IPS-15b (cell line): ENCODE measurements around the gene C20orf204.

Experiments used
- H3K27me3 ChIP-seq: one replicate; pipeline ENCODE4 v1.6.1; 2013; ENCODE audit warnings: low read length; ENCODE audit not compliant: control insufficient read depth, insufficient read depth
- H3K36me3 ChIP-seq: one replicate; pipeline ENCODE4 v1.6.1; 2013; ENCODE audit warnings: low read length; ENCODE audit not compliant: control insufficient read depth, insufficient read depth
- H3K4me1 ChIP-seq: one replicate; pipeline ENCODE4 v1.6.1; 2013; ENCODE audit warnings: mild to moderate bottlenecking, low read length; ENCODE audit not compliant: control insufficient read depth, insufficient read depth
- H3K4me3 ChIP-seq: one replicate; pipeline ENCODE4 v1.5.1; 2013; ENCODE audit warnings: low read depth, low read length
- H3K9ac ChIP-seq: one replicate; pipeline ENCODE4 v1.6.1; 2013; ENCODE audit warnings: low read depth, mild to moderate bottlenecking, low read length
- H3K9me3 ChIP-seq: one replicate; pipeline ENCODE4 v1.6.1; 2013; ENCODE audit warnings: mild to moderate bottlenecking, low read length; ENCODE audit not compliant: control insufficient read depth, insufficient read depth

C20orf204 gene

GRCh38 chr20:64015635-64016034 is 20.3 kb upstream of the C20orf204 start:
- H3K4me1 ChIP-seq: no peaks in the 10 kb centered on the region
- no peak overlapping the region for H3K9ac ChIP-seq
- H3K36me3 ChIP-seq: peaks cover 33% of the 10 kb centered on the region
- no peaks in the 10 kb centered on the region for H3K27me3 ChIP-seq
- H3K4me3 ChIP-seq: no peak overlapping the region
- no peaks in the 10 kb centered on the region for H3K9me3 ChIP-seq

DNA sequence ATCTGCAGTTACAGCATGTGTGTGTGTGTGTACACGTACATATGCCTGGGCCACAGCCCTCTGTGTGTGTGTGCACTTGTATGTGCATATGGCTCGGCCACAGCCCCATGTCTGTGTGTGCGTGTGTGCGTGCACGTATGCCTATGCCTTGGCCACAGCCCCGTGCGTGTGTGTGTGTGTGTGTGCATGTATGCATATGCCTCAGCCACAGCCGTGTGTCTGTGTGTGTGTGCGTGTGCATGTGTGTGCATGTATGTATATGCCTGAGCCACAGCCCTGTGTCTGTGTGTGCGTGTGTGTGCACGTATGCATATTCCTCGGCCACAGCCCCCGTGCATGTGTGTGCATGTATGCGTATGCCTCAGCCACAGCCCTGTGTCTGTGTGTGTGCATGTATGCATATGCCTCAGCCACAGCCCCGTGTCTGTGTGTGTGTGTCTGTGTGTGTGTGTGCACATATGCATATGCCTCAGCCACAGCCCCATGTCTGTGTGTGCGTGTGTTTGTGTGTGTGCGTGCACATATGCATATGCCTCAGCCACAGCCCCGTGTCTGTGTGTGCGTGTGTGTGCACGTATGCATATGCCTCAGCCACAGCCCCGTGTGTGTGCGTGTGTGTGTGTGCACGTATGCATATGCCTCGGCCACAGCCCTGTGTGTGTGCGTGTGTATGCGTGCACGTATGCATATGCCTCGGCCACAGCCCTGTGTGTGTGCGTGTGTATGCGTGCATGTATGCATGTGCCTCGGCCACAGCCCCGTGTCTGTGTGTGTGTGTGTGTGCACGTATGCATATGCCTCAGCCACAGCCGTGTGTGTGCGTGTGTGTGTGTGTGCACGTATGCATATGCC is 14.6 kb upstream of the C20orf204 start:
- Histone ChIP-seq H3K9me3 (no peaks in the 10 kb centered on the region), H3K4me1 (no peaks in the 10 kb centered on the region), H3K27me3 (no peaks in the 10 kb centered on the region), H3K9ac (no peak overlapping the region), H3K36me3 (peaks cover 44% of the 10 kb centered on the region), H3K4me3 (no peak overlapping the region)

GRCh38 chr20:64022671-64023360 is 13.2 kb upstream of the C20orf204 start:
- Histone ChIP-seq H3K27me3 (no peaks in the 10 kb centered on the region), H3K4me3 (no peak overlapping the region), H3K4me1 (no peaks in the 10 kb centered on the region), H3K9ac (no peak overlapping the region), H3K9me3 (no peaks in the 10 kb centered on the region), H3K36me3 (peaks cover 53% of the 10 kb centered on the region)

DNA sequence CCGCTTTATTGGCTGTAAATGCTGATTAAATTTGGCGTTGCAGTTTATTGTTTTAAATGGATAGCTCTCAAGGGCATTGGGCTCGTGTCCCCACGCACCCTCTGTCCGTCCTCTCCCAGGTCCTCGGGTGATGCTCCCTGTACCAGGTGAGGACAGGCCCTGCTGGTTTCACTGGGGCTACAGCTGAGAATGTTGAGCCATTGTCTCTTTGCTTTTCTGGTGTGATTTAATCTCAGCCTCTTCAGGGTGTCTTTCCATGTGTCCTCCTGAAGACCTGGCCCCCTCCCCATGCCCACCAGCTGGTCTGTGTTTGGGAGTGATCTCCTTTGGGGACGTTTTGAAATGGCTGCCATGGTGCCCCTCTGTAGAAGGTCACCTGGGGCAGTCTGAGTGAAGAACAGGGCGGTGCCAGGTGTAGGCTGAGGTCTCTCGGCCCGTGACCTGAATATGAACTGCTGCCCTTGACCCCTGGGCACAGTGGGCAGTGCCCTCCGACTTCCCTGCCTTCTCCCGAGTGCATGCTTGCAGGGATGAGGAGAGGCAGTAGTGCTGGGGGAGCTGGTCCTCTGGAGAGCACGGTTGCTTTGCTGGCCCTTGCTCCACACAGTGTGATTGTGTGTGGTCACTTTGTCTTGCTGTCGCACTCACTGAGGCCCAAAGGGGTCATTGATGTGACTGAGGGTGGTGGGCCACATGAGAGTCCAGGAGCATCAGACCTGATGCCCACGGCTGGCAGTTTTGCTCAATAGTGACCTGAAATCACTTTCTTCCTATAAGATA is 12.4 kb upstream of the C20orf204 start:
- H3K9me3 ChIP-seq: no peaks in the 10 kb centered on the region
- H3K4me3 ChIP-seq: no peak overlapping the region
- no peaks in the 10 kb centered on the region for H3K4me1 ChIP-seq
- peaks cover 55% of the 10 kb centered on the region for H3K36me3 ChIP-seq
- no peak overlapping the region for H3K9ac ChIP-seq
- no peaks in the 10 kb centered on the region for H3K27me3 ChIP-seq

DNA sequence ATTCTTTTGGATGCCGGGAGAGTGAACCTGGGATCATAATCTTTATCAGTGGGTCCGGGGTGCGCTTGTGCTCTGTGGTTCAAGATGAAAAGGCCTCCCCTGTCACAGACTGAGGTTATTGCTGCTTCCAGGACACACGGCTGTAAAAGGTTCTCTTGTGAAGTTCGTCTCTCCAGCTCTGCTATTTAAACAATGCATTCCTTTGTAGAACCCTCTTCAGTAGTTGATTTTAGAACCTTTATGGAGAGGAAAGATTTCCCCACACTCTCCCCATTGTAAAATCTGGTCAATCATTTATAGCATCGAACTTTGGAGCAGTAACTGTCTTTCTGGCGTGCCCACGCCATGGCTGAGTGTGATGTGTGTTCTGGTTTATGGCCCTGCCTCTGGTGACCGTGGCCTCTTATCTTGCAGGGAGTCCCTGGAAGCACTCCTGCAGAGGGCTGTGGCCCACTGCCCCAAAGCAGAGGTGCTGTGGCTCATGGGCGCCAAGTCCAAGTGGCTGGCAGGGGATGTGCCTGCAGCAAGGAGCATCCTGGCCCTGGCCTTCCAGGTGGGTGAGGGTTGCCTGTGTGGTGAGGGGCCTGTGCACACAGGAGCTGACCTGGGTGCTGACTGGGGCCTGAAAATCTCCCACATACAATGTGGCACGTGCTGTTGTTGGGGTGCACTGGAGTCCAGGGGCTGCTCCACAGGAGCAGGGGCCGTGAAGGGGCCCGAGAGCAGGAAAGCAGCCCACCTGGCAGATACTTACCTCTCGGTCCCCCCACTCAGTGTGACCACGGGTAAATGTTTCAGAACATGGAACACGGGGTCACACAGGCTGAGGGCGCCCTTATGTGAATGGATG is 11.6 kb upstream of the C20orf204 start:
- no peaks in the 10 kb centered on the region for H3K27me3 ChIP-seq
- H3K4me1 ChIP-seq: no peaks in the 10 kb centered on the region
- H3K9ac ChIP-seq: no peak overlapping the region
- no peak overlapping the region for H3K4me3 ChIP-seq
- no peaks in the 10 kb centered on the region for H3K9me3 ChIP-seq
- peaks cover 55% of the 10 kb centered on the region for H3K36me3 ChIP-seq

DNA sequence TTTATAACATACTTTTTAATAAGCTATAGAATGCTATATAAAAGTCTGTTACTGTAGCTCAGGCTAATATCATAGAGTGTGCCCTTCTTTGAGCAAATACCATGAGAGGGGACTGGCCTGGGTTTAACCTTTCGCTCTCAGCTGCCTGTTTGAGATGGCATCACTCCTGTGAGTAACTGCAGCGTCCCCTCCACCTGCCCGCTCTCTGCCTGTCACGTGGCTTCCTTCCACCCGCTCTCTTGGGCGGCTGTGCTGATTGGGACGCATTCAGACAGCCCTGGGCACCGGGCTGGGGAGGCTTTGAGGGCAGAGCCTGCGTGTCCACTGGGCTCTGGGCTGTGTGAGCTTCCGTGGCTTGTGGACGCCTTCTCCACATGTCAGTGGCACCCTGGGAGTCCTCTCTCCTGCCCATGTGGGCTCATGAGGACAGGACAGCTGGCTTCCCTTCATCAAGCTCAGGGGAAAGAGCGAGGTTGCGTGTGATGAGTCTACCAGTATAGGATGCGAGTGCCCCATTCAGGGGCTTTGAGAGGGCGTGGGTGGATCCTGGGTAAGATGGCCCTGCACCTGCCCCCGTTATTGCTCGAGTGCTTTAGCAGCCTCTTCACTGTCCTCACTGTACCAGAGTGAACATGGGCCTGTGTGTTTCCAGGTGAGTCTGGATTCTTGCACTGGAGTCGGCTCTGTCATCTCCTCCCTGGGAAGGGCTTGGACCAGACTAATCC is 10.7 kb upstream of the C20orf204 start:
- no peaks in the 10 kb centered on the region for H3K27me3 ChIP-seq
- H3K9ac ChIP-seq: no peak overlapping the region
- H3K4me3 ChIP-seq: no peak overlapping the region
- H3K36me3 ChIP-seq: peaks cover 60% of the 10 kb centered on the region
- no peaks in the 10 kb centered on the region for H3K4me1 ChIP-seq
- H3K9me3 ChIP-seq: no peaks in the 10 kb centered on the region

DNA sequence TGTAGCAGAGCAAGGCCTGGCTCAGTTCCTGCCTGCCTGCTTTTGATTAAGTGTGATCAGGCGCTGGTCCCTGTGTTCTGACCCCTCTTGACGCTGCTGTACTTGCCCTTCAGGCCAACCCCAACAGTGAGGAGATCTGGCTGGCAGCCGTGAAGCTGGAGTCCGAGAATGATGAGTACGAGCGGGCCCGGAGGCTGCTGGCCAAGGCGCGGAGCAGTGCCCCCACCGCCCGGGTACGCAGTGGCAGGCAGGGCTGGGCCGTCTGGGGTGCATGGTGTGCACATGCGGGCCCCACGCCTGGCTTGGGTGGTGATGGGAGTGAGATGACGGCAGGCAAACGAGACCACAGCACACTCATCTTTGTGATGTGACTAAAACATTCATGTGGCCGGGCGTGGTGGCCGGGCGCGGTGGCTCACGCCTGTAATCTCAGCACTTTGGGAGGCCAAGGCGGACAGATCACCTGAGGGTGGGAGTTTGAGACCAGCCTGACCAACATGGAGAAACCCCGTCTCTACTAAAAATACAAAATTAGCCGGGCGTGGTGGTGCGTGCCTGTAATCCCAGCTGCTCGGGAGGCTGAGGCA is 10.1 kb upstream of the C20orf204 start:
- H3K36me3 ChIP-seq: peaks cover 64% of the 10 kb centered on the region

DNA sequence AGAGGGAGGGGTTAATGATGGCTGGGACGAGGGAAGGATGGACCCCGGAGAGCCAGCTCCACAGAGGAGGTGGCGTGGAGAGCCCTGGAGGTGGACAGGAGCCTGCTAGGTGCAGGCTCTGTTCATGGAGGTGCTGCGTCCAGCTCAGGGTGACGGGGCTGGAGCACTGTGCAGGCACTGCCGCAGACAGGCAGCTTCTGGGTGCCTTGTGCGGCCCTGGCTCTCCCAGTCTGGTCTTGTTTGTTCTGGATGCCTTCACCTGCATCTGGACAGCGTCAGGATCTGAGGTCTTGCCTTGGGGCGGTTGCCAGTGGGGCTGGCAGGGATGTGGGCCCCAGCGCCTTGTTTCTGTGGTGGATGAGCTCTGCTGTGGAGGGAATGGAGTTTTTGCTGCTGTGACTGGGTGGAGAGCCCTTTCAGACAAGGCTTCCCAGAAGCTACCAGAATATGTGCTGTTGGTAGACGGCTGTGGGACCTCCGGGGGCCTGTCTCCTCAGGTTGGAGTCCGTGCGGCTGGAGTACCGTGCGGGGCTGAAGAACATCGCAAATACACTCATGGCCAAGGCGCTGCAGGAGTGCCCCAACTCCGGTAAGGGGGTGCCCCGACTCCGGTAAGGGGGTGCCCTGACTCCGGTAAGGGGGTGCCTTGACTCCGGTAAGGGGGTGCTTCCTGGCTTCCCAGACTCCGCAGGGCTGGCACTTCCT is 7.8 kb upstream of the C20orf204 start:
- Histone ChIP-seq H3K27me3 (no peaks in the 10 kb centered on the region), H3K4me3 (no peak overlapping the region), H3K4me1 (no peaks in the 10 kb centered on the region), H3K9ac (no peak overlapping the region), H3K36me3 (peaks cover 65% of the 10 kb centered on the region), H3K9me3 (no peaks in the 10 kb centered on the region)

More for the DNA sequence above, 10.1 kb upstream of the C20orf204 start:
- H3K9me3 ChIP-seq: no peaks in the 10 kb centered on the region
- H3K9ac ChIP-seq: no peak overlapping the region
- H3K4me1 ChIP-seq: no peaks in the 10 kb centered on the region
- no peaks in the 10 kb centered on the region for H3K27me3 ChIP-seq
- no peak overlapping the region for H3K4me3 ChIP-seq

GRCh38 chr20:64029293-64030117 is 6.5 kb upstream of the C20orf204 start:
- H3K9me3 ChIP-seq: no peaks in the 10 kb centered on the region
- H3K4me3 ChIP-seq: no peak overlapping the region
- no peaks in the 10 kb centered on the region for H3K4me1 ChIP-seq
- peaks cover 71% of the 10 kb centered on the region for H3K36me3 ChIP-seq
- no peak overlapping the region for H3K9ac ChIP-seq
- H3K27me3 ChIP-seq: no peaks in the 10 kb centered on the region
